Endothelial cell of umbilical vein (primary cell): ENCODE results near the gene RIPOR1. TPM values are rescaled to one million over a fixed set of nuclear protein-coding genes. Genes with fewer than 3 reads are reported as not detected.

Experiments
- BruUV-seq: library from RNA; stranded (reverse); fragments of 400-500 nt; replicated peaks from 2 replicates; lab custom pipeline; 2021; lab: Mats Ljungman, UMichigan
- CTCF ChIA-PET: fragments of 300-600, 350-600 bp; sonication (Branson Sonifier 250); formaldehyde crosslinking; loops from one replicate; lab custom pipeline; 2021; ENCODE audit warnings: antibody characterized with exemption, inconsistent platforms; lab: Charles Lee
- POLR2A ChIA-PET: fragments of 300-600, 350-600 bp; sonication (Branson Sonifier 250); formaldehyde crosslinking; loops from one replicate; lab custom pipeline; 2021; ENCODE audit warnings: antibody characterized with exemption, inconsistent platforms; lab: Charles Lee
- DNase-seq: peaks from one replicate; pipeline ENCODE4 v3.0.0-alpha.2; 2011; ENCODE audit warnings: low read depth, low spot score
- FAIRE-seq: peaks from 2 replicates; lab custom pipeline; 2011; peaks lifted over from hg19 to GRCh38; lab: Jason Lieb, UNC
- H2AFZ ChIP-seq: 2 replicates; pipeline ENCODE4 v1.6.0; 2012; ENCODE audit warnings: low read depth, low read length, control low read depth, inconsistent platforms
- H3K27ac ChIP-seq: 2 replicates; pipeline ENCODE4 v1.5.1; 2011; ENCODE audit warnings: low read depth, mild to moderate bottlenecking, control low read depth, low read length, moderate library complexity; ENCODE audit not compliant: insufficient read depth
- H3K27me3 ChIP-seq, 2 experiments: 2 replicates each; pipeline versions ENCODE4 v1.6.0 to v1.6.1; 2011; ENCODE audit warnings: low read length in 2 of 2, mixed read lengths in 1 of 2; ENCODE audit not compliant: control insufficient read depth in 2 of 2, insufficient read depth in 2 of 2
- H3K36me3 ChIP-seq, 2 experiments: 2 replicates in 1 of 2; 3 replicates in 1 of 2; pipeline ENCODE4 v1.5.1; 2011; ENCODE audit warnings: low read length in 2 of 2, mild to moderate bottlenecking in 1 of 2, moderate library complexity in 1 of 2; ENCODE audit not compliant: control insufficient read depth in 2 of 2, insufficient read depth in 2 of 2; ENCODE audit errors: extremely low read depth in 1 of 2
- H3K4me1 ChIP-seq: 3 replicates; pipeline ENCODE4 v1.5.1; 2011; ENCODE audit warnings: mild to moderate bottlenecking, low read length; ENCODE audit not compliant: control insufficient read depth, insufficient read depth; ENCODE audit errors: extremely low read depth
- H3K4me2 ChIP-seq: 2 replicates; pipeline ENCODE4 v1.6.1; 2011; ENCODE audit warnings: low read length, control low read depth, mixed read lengths; ENCODE audit not compliant: insufficient read depth
- H3K4me3 ChIP-seq, 3 experiments: fragments of 200-600 bp in 1 of 3; sonication (generic), shearing (Covaris generic) in 1 of 3; replicated peaks in 1 of 3; 2 replicates each; pipeline ENCODE4 v1.5.1; 2011 to 2016; ENCODE audit warnings: control low read depth in 3 of 3, low read length in 3 of 3, mild to moderate bottlenecking in 2 of 3, inconsistent platforms in 1 of 3, low read depth in 1 of 3, moderate library complexity in 1 of 3; ENCODE audit not compliant: insufficient read depth in 1 of 3
- H3K79me2 ChIP-seq: 2 replicates; pipeline ENCODE4 v1.6.0; 2012; ENCODE audit warnings: low read length, inconsistent platforms; ENCODE audit not compliant: control insufficient read depth, insufficient read depth
- H3K9ac ChIP-seq: replicated peaks from 2 replicates; pipeline ENCODE3; 2011; ENCODE audit warnings: low read length, control low read depth; ENCODE audit not compliant: insufficient read depth; ENCODE audit errors: extremely low read depth
- H3K9me1 ChIP-seq: replicated peaks from 3 replicates; pipeline ENCODE4 v1.6.0; 2011; ENCODE audit warnings: mild to moderate bottlenecking, low read length; ENCODE audit not compliant: control insufficient read depth, insufficient read depth; ENCODE audit errors: extremely low read depth
- H3K9me3 ChIP-seq: replicated peaks from 2 replicates; pipeline ENCODE4 v1.5.1; 2012; ENCODE audit warnings: low read length, inconsistent platforms; ENCODE audit not compliant: control insufficient read depth, insufficient read depth
- H4K20me1 ChIP-seq: replicated peaks from 2 replicates; pipeline ENCODE3; 2011; ENCODE audit warnings: mild to moderate bottlenecking, low read length; ENCODE audit not compliant: control insufficient read depth, insufficient read depth; ENCODE audit errors: extremely low read depth
- EZH2 ChIP-seq: IDR thresholded peaks from 2 replicates; pipeline ENCODE4 v1.6.1; 2012; ENCODE audit warnings: borderline replicate concordance, low read depth, mild to moderate bottlenecking, moderate library complexity, low read length, inconsistent platforms; ENCODE audit not compliant: severe bottlenecking
- FOS ChIP-seq: IDR thresholded peaks from 2 replicates; pipeline ENCODE4 v1.6.1; 2011; ENCODE audit warnings: mild to moderate bottlenecking, low read length, moderate library complexity, borderline replicate concordance; ENCODE audit not compliant: insufficient read depth
- GATA2 ChIP-seq: IDR thresholded peaks from 2 replicates; pipeline ENCODE4 v1.7.0; 2011; ENCODE audit warnings: low read depth, mild to moderate bottlenecking, moderate library complexity, mixed read lengths, low read length; ENCODE audit not compliant: insufficient read length, insufficient read depth
- JUN ChIP-seq: IDR thresholded peaks from 2 replicates; pipeline ENCODE4 v1.6.1; 2011; ENCODE audit warnings: borderline replicate concordance, low read depth; ENCODE audit not compliant: insufficient read length, insufficient read depth
- MYC ChIP-seq: IDR thresholded peaks from one replicate; pipeline ENCODE4 v1.6.1; 2011; ENCODE audit warnings: mild to moderate bottlenecking, low read depth, low read length
- POLR2A ChIP-seq: IDR thresholded peaks from 2 replicates; pipeline ENCODE4 v1.6.1; 2012; ENCODE audit warnings: low read depth, mild to moderate bottlenecking, control low read depth, low read length
- POLR2AphosphoS5 ChIP-seq: IDR thresholded peaks from 2 replicates; pipeline ENCODE4 v1.6.1; 2012; ENCODE audit warnings: low read depth, mild to moderate bottlenecking, control low read depth, low read length, moderate library complexity; ENCODE audit not compliant: insufficient read depth
- dilution Hi-C: fragments of 300-500 bp; cut with MboI; formaldehyde crosslinking; loops from one replicate; pipeline ENCODE4 v1.15.0; 2019; ENCODE audit warnings: low sequenced_read_pairs; ENCODE audit not compliant: extremely low pct_ligation_motif_present
- intact Hi-C: fragments of 100-400 bp; cut with micrococcal nuclease; formaldehyde crosslinking; loops from one replicate; pipeline ENCODE4 v1.10.0; 2022
- polyA plus RNA-seq, 4 experiments: library from polyadenylated mRNA; depleted of rRNA in 3 of 4; stranded (reverse) in 3 of 4; unstranded in 1 of 4; fragments of >200 nt; gene quantifications; 2 replicates each; pipeline versions ENCODE4 v1.2.1 to v1.2.3, GENCODE V29; 2011 to 2012; ENCODE audit warnings: missing spikeins in 1 of 4
- total RNA-seq: library from RNA; stranded (reverse); gene quantifications from 2 replicates; pipeline ENCODE4 v1.2.3, GENCODE V29; 2021
- TF ChIP-seq, protein P1 (sequence below), 2 donors: IDR thresholded peaks; 1 replicate in 1 of 2; 2 replicates in 1 of 2; pipeline ENCODE4 v1.5.1; 2011; ENCODE audit warnings: low read length in 2 of 2, mild to moderate bottlenecking in 2 of 2, moderate library complexity in 2 of 2, control low read depth in 1 of 2, inconsistent platforms in 1 of 2, low read depth in 1 of 2; ENCODE audit not compliant: insufficient read depth in 1 of 2; ENCODE audit errors: extremely low read depth in 1 of 2
- TF ChIP-seq, protein P2 (sequence below): IDR thresholded peaks from 2 replicates; pipeline ENCODE4 v1.6.1; 2011; ENCODE audit not compliant: insufficient read depth, insufficient read length

RIPOR1 gene
- total and polyA plus RNA-seq, 2 donors (not counting 3 experiments of a cell fraction or from before 2014, with no cell fraction given) = 45.3 to 144 TPM

DNA sequence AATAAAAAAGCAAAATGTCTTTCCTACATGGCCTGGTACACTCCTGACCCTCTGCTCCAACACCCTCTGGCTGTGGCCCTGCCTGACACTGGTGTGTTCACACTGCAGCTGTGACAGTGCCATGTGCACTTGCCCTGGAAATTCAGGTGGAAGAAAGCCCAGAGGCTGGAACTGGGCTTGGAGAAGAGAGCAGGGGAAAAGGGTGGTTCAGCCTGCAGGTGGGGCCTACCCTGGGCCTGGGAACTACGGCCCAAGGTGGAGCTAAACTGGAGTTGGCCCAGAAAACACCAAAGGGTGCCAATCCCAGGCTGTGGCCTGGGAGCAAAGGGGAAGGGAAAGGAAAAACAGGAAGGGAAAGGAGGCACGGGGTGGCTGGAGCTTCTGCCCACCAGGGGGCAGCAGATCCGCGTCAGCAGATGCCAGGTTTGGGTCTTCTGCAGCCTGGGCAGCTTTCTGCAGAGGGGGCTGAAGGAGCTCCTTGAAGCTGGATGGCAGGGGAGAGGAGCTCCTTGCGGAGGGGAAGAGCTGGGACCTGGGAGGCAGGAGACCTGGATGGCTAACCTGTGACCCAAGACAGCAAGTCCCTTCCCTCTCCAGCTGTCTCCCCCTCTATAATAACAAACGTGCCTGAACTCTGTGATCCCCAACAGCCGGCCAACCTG, 18.3 kb downstream of the RIPOR1 start:
- no peaks in the 10 kb centered on the region for H3K27me3 ChIP-seq
- H4K20me1 ChIP-seq = no peaks in the 10 kb centered on the region
- no TSS peak for BruUV-seq
- H2AFZ ChIP-seq = no peak overlapping the region
- no peaks in the 10 kb centered on the region for H3K9me3 ChIP-seq
- H3K9ac ChIP-seq = peak overlapping the region; percentile 33
- H3K27ac ChIP-seq = peak overlapping the region; percentile 83
- POLR2A ChIA-PET = interaction anchor here (1.0 to 2.5 kb wide), 6 partner anchors 9 to 113 kb away, joined by 3 to 24 read pairs (median 4); partner anchors contain the start of genes ACD, CARMIL2 and CTCF
- TF ChIP-seq, protein P1, sequence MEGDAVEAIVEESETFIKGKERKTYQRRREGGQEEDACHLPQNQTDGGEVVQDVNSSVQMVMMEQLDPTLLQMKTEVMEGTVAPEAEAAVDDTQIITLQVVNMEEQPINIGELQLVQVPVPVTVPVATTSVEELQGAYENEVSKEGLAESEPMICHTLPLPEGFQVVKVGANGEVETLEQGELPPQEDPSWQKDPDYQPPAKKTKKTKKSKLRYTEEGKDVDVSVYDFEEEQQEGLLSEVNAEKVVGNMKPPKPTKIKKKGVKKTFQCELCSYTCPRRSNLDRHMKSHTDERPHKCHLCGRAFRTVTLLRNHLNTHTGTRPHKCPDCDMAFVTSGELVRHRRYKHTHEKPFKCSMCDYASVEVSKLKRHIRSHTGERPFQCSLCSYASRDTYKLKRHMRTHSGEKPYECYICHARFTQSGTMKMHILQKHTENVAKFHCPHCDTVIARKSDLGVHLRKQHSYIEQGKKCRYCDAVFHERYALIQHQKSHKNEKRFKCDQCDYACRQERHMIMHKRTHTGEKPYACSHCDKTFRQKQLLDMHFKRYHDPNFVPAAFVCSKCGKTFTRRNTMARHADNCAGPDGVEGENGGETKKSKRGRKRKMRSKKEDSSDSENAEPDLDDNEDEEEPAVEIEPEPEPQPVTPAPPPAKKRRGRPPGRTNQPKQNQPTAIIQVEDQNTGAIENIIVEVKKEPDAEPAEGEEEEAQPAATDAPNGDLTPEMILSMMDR (IDR thresholded peaks at IDR 0.05; ENCODE audit: extremely low read depth in 1 of 2, insufficient read depth in 1 of 2, low read depth in 1 of 2, low read length in 2 of 2) = peak; percentile 93 to 97
- no peak for TF ChIP-seq FOS
- no peak for TF ChIP-seq EZH2
- TF ChIP-seq MYC = no peak
- peak; percentile 58 for TF ChIP-seq POLR2AphosphoS5
- TF ChIP-seq POLR2A = peak; percentile 50
- no peak for TF ChIP-seq GATA2
- TF ChIP-seq, protein P2, sequence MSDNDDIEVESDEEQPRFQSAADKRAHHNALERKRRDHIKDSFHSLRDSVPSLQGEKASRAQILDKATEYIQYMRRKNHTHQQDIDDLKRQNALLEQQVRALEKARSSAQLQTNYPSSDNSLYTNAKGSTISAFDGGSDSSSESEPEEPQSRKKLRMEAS = no peak
- no peak for TF ChIP-seq JUN
- CTCF ChIA-PET = interaction anchor here (0.6 to 14.4 kb wide), 33 partner anchors 9 to 191 kb away, joined by 3 to 246 read pairs (median 6); partner anchors contain the start of genes ACD, ATP6V0D1, C16orf86 and CARMIL2
- peak overlapping the region; percentile 30 for H3K4me2 ChIP-seq
- peak; percentile 93 for FAIRE-seq
- dilution Hi-C loops (no loop called here), intact Hi-C loops (loop anchor here (1.0 kb wide), 5 partner anchors 8 to 121 kb away; partner anchors contain the start of gene CTCF)
- H3K4me3 ChIP-seq = no peak overlapping the region
- H3K9me1 ChIP-seq = no peaks in the 10 kb centered on the region
- H3K79me2 ChIP-seq = peaks cover 3% of the 10 kb centered on the region
- peaks cover 13 to 42% of the 10 kb centered on the region in 2 experiments for H3K36me3 ChIP-seq
- DNase-seq = peak; percentile 89
- H3K4me1 ChIP-seq = peaks cover 23% of the 10 kb centered on the region
